ENCODE measurements around the gene SLC38A8.

Gene SLC38A8

DNA sequence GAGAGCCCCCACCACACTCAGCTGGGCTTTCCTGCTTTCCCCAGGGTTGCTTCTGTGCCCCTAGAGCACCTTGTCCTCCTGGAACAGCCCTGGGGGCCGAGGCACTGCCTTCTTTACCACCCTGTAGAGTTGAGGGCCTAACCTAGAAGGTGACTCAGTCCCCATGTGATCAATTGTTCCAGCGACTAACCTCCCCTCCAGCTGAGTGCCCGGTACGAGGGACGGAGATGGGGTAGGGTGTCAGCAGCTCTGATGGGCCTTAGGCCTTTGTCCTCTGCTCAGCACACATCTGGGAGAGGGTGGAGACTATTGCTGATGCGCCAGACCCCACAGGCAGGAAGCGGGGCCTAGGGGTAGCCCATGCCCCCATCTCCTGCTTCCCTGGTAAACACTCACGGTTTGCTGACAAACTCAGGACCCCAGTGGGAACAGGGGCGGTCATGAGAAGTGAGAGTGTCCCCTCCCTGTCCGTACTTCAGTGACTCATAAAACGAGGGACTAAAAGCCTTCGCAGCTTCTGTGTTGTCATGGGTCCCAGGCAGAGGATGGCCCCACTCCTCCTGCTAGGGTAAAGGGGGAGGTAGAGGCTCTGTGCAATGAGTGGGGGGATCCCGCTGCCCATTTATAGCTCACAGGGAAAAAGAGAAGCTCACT is 41.5 kb downstream of the SLC38A8 start:
- Histone ChIP-seq H3K27ac (ENCODE audit: low read length) (no peak overlapping the region), H4K20me1 (ENCODE audit: insufficient read depth, low read length) (no peaks in the 10 kb centered on the region), H3K4me1 (ENCODE audit: low read length) (no peaks in the 10 kb centered on the region), H3K27me3 (ENCODE audit: low read depth, low read length) (peaks cover 28% of the 10 kb centered on the region), H3K9ac (ENCODE audit: low read length) (no peak overlapping the region), H3K9me3 (ENCODE audit: insufficient read depth, low read length) (no peaks in the 10 kb centered on the region), H3K36me3 (replicated peaks; ENCODE audit: low read depth, low read length) (no peaks in the 10 kb centered on the region), H3K4me3 (ENCODE audit: low read length) (no peak overlapping the region), H2AFZ (ENCODE audit: low read depth, low read length) (no peak overlapping the region), H3K4me2 (ENCODE audit: low read length) (no peak overlapping the region), H3K79me2 (ENCODE audit: low read length) (no peaks in the 10 kb centered on the region)
- TF ChIP-seq EZH2phosphoT487 (IDR thresholded peaks at IDR 0.05; ENCODE audit: low read depth) = no peak
- TF ChIP-seq, protein P1, sequence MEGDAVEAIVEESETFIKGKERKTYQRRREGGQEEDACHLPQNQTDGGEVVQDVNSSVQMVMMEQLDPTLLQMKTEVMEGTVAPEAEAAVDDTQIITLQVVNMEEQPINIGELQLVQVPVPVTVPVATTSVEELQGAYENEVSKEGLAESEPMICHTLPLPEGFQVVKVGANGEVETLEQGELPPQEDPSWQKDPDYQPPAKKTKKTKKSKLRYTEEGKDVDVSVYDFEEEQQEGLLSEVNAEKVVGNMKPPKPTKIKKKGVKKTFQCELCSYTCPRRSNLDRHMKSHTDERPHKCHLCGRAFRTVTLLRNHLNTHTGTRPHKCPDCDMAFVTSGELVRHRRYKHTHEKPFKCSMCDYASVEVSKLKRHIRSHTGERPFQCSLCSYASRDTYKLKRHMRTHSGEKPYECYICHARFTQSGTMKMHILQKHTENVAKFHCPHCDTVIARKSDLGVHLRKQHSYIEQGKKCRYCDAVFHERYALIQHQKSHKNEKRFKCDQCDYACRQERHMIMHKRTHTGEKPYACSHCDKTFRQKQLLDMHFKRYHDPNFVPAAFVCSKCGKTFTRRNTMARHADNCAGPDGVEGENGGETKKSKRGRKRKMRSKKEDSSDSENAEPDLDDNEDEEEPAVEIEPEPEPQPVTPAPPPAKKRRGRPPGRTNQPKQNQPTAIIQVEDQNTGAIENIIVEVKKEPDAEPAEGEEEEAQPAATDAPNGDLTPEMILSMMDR (IDR thresholded peaks at IDR 0.05; ENCODE audit: low read depth, low read length) = no peak

GRCh38 chr16:83998091-83998490 is 44.5 kb downstream of the SLC38A8 start:
- H3K4me2 ChIP-seq (ENCODE audit: low read length) = no peak overlapping the region
- H3K79me2 ChIP-seq (ENCODE audit: low read length) = no peaks in the 10 kb centered on the region
- no peaks in the 10 kb centered on the region for H4K20me1 ChIP-seq (ENCODE audit: insufficient read depth, low read length)
- no peak overlapping the region for H3K27ac ChIP-seq (ENCODE audit: low read length)
- H3K36me3 ChIP-seq (replicated peaks; ENCODE audit: low read depth, low read length) = no peaks in the 10 kb centered on the region
- H3K9ac ChIP-seq (ENCODE audit: low read length) = no peak overlapping the region
- TF ChIP-seq EZH2phosphoT487 (IDR thresholded peaks at IDR 0.05; ENCODE audit: low read depth) = no peak
- TF ChIP-seq, protein P1 (IDR thresholded peaks at IDR 0.05; ENCODE audit: low read depth, low read length) = no peak
- H3K9me3 ChIP-seq (ENCODE audit: insufficient read depth, low read length) = no peaks in the 10 kb centered on the region
- H3K27me3 ChIP-seq (ENCODE audit: low read depth, low read length) = peaks cover 8% of the 10 kb centered on the region; the same call in 1 of the 2 replicates
- no peak overlapping the region for H3K4me3 ChIP-seq (ENCODE audit: low read length)
- no peak overlapping the region for H2AFZ ChIP-seq (ENCODE audit: low read depth, low read length)
- H3K4me1 ChIP-seq (ENCODE audit: low read length) = no peaks in the 10 kb centered on the region

DNA sequence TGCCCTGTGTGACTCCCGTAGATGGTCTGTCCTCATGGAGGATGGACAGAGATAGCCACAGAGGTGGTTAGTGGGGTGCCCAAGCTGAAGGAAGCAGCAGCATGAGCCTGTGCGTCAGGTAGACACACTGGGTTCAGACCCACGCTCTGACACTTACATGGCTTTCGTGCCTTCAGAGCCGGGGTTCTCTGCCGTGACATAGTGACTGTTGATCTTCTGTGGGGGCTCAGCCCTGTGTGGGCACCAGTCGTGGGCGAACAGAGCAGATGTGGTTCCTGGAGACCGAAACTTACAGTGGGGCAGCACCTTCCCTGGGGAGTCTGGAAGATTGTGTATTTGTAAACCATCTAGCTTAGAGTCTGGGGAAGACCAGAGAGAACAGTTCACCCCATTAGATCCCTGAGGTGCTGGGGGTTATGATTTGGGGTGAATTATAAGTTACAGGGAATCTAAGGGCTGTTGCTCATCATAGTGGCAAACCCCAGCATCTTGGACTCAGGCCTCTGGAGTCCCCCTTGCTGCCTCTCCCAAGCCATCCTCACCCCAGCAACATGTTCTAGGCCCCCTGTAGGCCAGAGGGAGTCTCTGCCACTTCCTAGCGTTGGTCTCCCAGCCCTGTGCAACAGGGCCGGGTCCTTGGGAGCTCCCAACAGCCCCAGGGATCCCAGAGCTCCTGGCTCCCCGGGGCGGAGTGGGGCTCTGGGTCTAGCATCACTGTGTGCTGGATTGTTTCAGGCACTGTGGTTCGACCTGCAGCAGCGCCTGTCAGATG is 45.9 kb downstream of the SLC38A8 start:
- H3K36me3 ChIP-seq (replicated peaks; ENCODE audit: low read depth, low read length) = no peaks in the 10 kb centered on the region
- no peak overlapping the region for H3K27ac ChIP-seq (ENCODE audit: low read length)
- no peak overlapping the region for H2AFZ ChIP-seq (ENCODE audit: low read depth, low read length)
- TF ChIP-seq EZH2phosphoT487 (IDR thresholded peaks at IDR 0.05; ENCODE audit: low read depth) = no peak
- TF ChIP-seq, protein P1 (IDR thresholded peaks at IDR 0.05; ENCODE audit: low read depth, low read length) = no peak
- no peaks in the 10 kb centered on the region for H3K9me3 ChIP-seq (ENCODE audit: insufficient read depth, low read length)
- no peak overlapping the region for H3K4me3 ChIP-seq (ENCODE audit: low read length)
- H3K27me3 ChIP-seq (ENCODE audit: low read depth, low read length) = no peaks in the 10 kb centered on the region
- H4K20me1 ChIP-seq (ENCODE audit: insufficient read depth, low read length) = no peaks in the 10 kb centered on the region
- no peak overlapping the region for H3K4me2 ChIP-seq (ENCODE audit: low read length)
- H3K79me2 ChIP-seq (ENCODE audit: low read length) = no peaks in the 10 kb centered on the region
- H3K4me1 ChIP-seq (ENCODE audit: low read length) = no peaks in the 10 kb centered on the region
- no peak overlapping the region for H3K9ac ChIP-seq (ENCODE audit: low read length)

DNA sequence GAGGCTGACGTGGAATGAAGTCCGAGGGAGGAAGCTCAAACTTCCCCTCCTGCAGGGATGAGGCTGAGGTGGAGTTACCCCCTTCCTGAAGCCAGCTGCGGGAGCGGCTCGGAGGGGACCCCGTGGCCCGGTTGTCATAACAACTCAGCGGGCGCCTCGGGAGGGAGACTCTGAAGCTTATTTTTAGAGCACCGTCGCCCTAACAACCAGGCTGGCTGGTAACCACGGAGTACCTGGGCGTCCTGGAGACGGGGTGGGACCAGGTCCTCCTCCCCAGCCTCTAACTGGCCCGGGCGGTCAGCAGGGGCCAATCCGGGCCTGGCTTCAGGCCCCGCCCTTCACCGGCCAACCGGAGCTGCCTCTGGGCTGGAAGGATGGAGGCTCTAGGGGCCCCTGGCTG is 46.8 kb downstream of the SLC38A8 start:
- Histone ChIP-seq H3K27me3 (ENCODE audit: low read depth, low read length) (no peaks in the 10 kb centered on the region), H3K9me3 (ENCODE audit: insufficient read depth, low read length) (no peaks in the 10 kb centered on the region), H3K4me2 (ENCODE audit: low read length) (no peak overlapping the region), H2AFZ (ENCODE audit: low read depth, low read length) (no peak overlapping the region), H3K36me3 (replicated peaks; ENCODE audit: low read depth, low read length) (no peaks in the 10 kb centered on the region), H3K27ac (ENCODE audit: low read length) (no peak overlapping the region), H3K9ac (ENCODE audit: low read length) (no peak overlapping the region), H4K20me1 (ENCODE audit: insufficient read depth, low read length) (no peaks in the 10 kb centered on the region), H3K4me3 (ENCODE audit: low read length) (no peak overlapping the region), H3K4me1 (ENCODE audit: low read length) (no peaks in the 10 kb centered on the region), H3K79me2 (ENCODE audit: low read length) (no peaks in the 10 kb centered on the region)
- TF ChIP-seq EZH2phosphoT487 (IDR thresholded peaks at IDR 0.05; ENCODE audit: low read depth) = no peak
- TF ChIP-seq, protein P1 (IDR thresholded peaks at IDR 0.05; ENCODE audit: low read depth, low read length) = no peak
